Activated naive CD8-positive, alpha-beta T cell treated with anti-CD3 and anti-CD28 coated beads, Interleukin-2, amount 10 ng/mL, durations not matched to agents 7 days and 5 days (primary cell): ENCODE results near the gene CCDC15. TPM values are rescaled to one million over a fixed set of nuclear protein-coding genes. Genes with fewer than 3 reads are reported as not detected.
"Not testable (repeated sequence)": the region's sequence is repeated elsewhere in the genome, so short reads cannot be mapped to it uniquely, and the experiment has no call there.

Experiments
- ATAC-seq: fragments of 150-1000 bp; cut with Tn5 transposase; one replicate; pipeline ENCODE4 v1.10.0; 2021; ENCODE audit warnings: low read depth, moderate library complexity
- POLR2A ChIA-PET: fragments of 350-600 bp; sonication (Branson Sonifier 250); formaldehyde crosslinking; loops from one replicate; lab custom pipeline; 2021; ENCODE audit warnings: antibody characterized with exemption; lab: Charles Lee
- DNase-seq: peaks from one replicate; pipeline ENCODE4 v3.0.0; 2021
- H3K27ac Mint-ChIP-seq: one replicate; pipeline ENCODE4 v1.8.0; 2022; ENCODE audit warnings: mild to moderate bottlenecking, mixed read lengths
- H3K27me3 Mint-ChIP-seq: one replicate; pipeline ENCODE4 v1.8.0; 2022; ENCODE audit warnings: mild to moderate bottlenecking, moderate library complexity, mixed read lengths
- H3K36me3 Mint-ChIP-seq: one replicate; pipeline ENCODE4 v1.8.0; 2021; ENCODE audit warnings: mild to moderate bottlenecking, mixed read lengths
- H3K4me1 Mint-ChIP-seq: one replicate; pipeline ENCODE4 v1.8.0; 2021; ENCODE audit warnings: mixed read lengths
- H3K4me3 Mint-ChIP-seq: one replicate; pipeline ENCODE4 v1.8.0; 2022; ENCODE audit warnings: mild to moderate bottlenecking, moderate library complexity, mixed read lengths
- H3K9me3 Mint-ChIP-seq: one replicate; pipeline ENCODE4 v1.8.0; 2021; ENCODE audit warnings: mixed read lengths
- total RNA-seq, 2 experiments: library from RNA; stranded (reverse); gene quantifications; one replicate each; pipeline ENCODE4 v1.2.3, GENCODE V29; 2021

Gene CCDC15
- total RNA-seq, 2 experiments from 2014 or later = 5.9 to 6.6 TPM

GRCh38 chr11:125085301-125086081, 131.5 kb downstream of the CCDC15 start:
- Mint-ChIP-seq H3K27me3 (no peaks in the 10 kb centered on the region), H3K4me1 (peaks cover 3% of the 10 kb centered on the region), H3K36me3 (no peaks in the 10 kb centered on the region), H3K9me3 (no peaks in the 10 kb centered on the region), H3K4me3 (no peak overlapping the region), H3K27ac (no peak overlapping the region)
- POLR2A ChIA-PET = interaction anchor here (1.4 kb wide), 1 partner anchor 14 kb away, joined by 3 read pairs; no protein-coding TSS in a partner anchor
- DNase-seq = no peak
- no peak for ATAC-seq

GRCh38 chr11:125086633-125087296, 132.8 kb downstream of the CCDC15 start:
- H3K36me3 Mint-ChIP-seq = no peaks in the 10 kb centered on the region
- DNase-seq (no peak), ATAC-seq (no peak)
- H3K27ac Mint-ChIP-seq = no peak overlapping the region
- H3K4me1 Mint-ChIP-seq = peaks cover 9% of the 10 kb centered on the region
- POLR2A ChIA-PET = interaction anchor here (1.4 kb wide), 1 partner anchor 15 kb away, joined by 3 read pairs; no protein-coding TSS in a partner anchor
- no peaks in the 10 kb centered on the region for H3K9me3 Mint-ChIP-seq
- no peak overlapping the region for H3K4me3 Mint-ChIP-seq
- H3K27me3 Mint-ChIP-seq = no peaks in the 10 kb centered on the region

- Mint-ChIP-seq H3K36me3 (no peaks in the 10 kb centered on the region), H3K4me3 (no peak overlapping the region), H3K9me3 (no peaks in the 10 kb centered on the region), H3K27ac (no peak overlapping the region), H3K4me1 (peaks cover 9% of the 10 kb centered on the region), H3K27me3 (no peaks in the 10 kb centered on the region)
- ATAC-seq = no peak
- no peak for DNase-seq
- POLR2A ChIA-PET = no interaction called here
Observed at GRCh38 chr11:125088123-125088522, 134.1 kb downstream of the CCDC15 start.

GRCh38 chr11:125088576-125089455, 134.8 kb downstream of the CCDC15 start:
- H3K27me3 Mint-ChIP-seq = no peaks in the 10 kb centered on the region
- no peak for ATAC-seq
- POLR2A ChIA-PET = no interaction called here
- H3K4me1 Mint-ChIP-seq = peaks cover 9% of the 10 kb centered on the region
- no peak overlapping the region for H3K27ac Mint-ChIP-seq
- H3K36me3 Mint-ChIP-seq = peaks cover 1% of the 10 kb centered on the region
- no peaks in the 10 kb centered on the region for H3K9me3 Mint-ChIP-seq
- no peak for DNase-seq
- no peak overlapping the region for H3K4me3 Mint-ChIP-seq

DNA sequence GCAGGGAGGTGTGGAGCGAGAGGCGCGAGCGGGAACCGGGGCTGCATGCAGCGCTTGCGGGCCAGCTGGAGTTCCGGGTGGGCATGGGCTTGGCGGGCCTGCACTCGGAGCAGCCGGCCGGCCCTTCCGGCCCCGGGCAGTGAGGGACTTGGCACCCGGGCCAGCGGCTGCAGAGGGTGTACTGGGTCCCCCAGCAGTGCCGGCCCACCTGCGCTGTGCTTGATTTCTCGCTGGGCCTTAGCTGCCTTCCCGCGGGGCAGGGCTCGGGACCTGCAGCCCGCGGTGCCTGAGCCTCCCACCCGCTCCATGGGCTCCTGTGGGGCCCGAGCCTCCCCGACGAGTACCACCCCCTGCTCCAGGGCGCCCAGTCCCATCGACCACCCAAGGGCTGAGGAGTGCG, 135.5 kb downstream of the CCDC15 start:
- H3K36me3 Mint-ChIP-seq, DNase-seq, H3K4me3 Mint-ChIP-seq, POLR2A ChIA-PET, H3K4me1 Mint-ChIP-seq, H3K27ac Mint-ChIP-seq, ATAC-seq, H3K9me3 Mint-ChIP-seq, H3K27me3 Mint-ChIP-seq: not testable (repeated sequence)

DNA sequence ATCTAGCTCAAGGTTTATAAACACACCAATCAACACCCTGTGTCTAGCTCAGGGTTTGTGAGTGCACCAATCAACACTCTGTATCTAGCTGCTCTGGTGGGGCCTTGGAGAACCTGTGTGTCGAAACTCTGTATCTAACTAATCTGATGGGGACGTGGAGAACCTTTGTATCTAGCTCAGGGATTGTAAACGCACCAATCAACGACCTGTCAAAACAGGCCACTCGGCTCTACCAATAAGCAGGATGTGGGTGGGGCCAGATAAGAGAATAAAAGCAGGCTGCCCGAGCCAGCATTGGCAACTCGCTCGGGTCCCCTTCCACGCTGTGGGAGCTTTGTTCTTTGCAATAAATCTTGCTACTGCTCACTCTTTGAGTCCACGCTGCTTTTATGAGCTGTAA, 136.1 kb downstream of the CCDC15 start:
- POLR2A ChIA-PET = interaction anchor here (1.4 kb wide), 1 partner anchor 214 kb away, joined by 4 read pairs; no protein-coding TSS in a partner anchor
- not testable (repeated sequence) for ATAC-seq, H3K27ac Mint-ChIP-seq

DNA sequence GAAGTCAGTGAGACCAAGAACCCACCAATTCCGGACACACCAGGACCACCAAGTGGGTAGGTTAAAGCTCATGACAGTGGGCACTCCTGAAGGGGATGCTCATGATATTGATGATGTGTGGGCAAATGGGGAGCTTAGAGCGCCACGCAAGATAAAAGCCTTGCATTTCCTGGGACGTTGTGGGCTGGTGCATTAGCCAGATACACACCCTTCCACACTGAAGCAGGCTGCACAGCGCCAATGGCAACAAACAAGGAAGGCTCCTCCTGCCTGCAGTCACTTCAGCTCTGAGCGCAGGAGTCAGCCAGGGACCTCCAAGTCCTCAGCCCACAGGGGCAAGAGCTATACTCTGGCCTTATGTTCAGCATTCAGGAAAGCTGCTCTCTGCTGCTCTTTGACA, 136.8 kb downstream of the CCDC15 start:
- DNase-seq (no peak), ATAC-seq (no peak)
- no peak overlapping the region for H3K4me3 Mint-ChIP-seq
- no peaks in the 10 kb centered on the region for H3K9me3 Mint-ChIP-seq
- POLR2A ChIA-PET = interaction anchor here (0.7 to 1.4 kb wide), 2 partner anchors 28 to 215 kb away, joined by 3 to 4 read pairs; partner anchors contain the start of gene SLC37A2
- H3K36me3 Mint-ChIP-seq = peaks cover 2% of the 10 kb centered on the region
- H3K4me1 Mint-ChIP-seq = peaks cover 9% of the 10 kb centered on the region
- H3K27ac Mint-ChIP-seq = no peak overlapping the region
- no peaks in the 10 kb centered on the region for H3K27me3 Mint-ChIP-seq

More for the DNA sequence above, 136.1 kb downstream of the CCDC15 start:
- not testable (repeated sequence) for H3K36me3 Mint-ChIP-seq, H3K4me3 Mint-ChIP-seq, DNase-seq, H3K4me1 Mint-ChIP-seq, H3K9me3 Mint-ChIP-seq, H3K27me3 Mint-ChIP-seq

Other genes starting within 250 kb of the CCDC15 start
- gene NRGN, start 214.3 kb upstream of the CCDC15 start, total RNA-seq = 1 to 10 TPM; 4.0 to 5.3 TPM
- under 1 TPM in 1 of 2 experiments, not detected in 1; 0.34 TPM for gene VSIG2, start 201.9 kb upstream of the CCDC15 start, total RNA-seq
- gene ESAM, start 191.9 kb upstream of the CCDC15 start, total RNA-seq = under 1 TPM; 0.91 to 0.97 TPM
- 10 to 100 TPM; 13.1 to 13.5 TPM for gene MSANTD2, start 153.8 kb upstream of the CCDC15 start, total RNA-seq
- gene ROBO3, start 88.8 kb upstream of the CCDC15 start, total RNA-seq = 10 to 100 TPM; 19.6 to 23.7 TPM
- gene ROBO4, start 56.3 kb upstream of the CCDC15 start, total RNA-seq = not detected
- not detected for gene HEPN1, start 35.0 kb upstream of the CCDC15 start, total RNA-seq
- gene HEPACAM, start 18.2 kb upstream of the CCDC15 start, total RNA-seq = not detected
- 1 to 10 TPM; 3.5 TPM for gene SLC37A2, start 109.1 kb downstream of the CCDC15 start, total RNA-seq
- gene TMEM218, start 157.4 kb downstream of the CCDC15 start, total RNA-seq = 10 to 100 TPM; 13.1 to 14.3 TPM
- not detected for gene PKNOX2, start 210.5 kb downstream of the CCDC15 start, total RNA-seq